Endodermal cell (in vitro differentiated cells): ENCODE results near the gene RNU1-3. TPM values are rescaled to one million over a fixed set of nuclear protein-coding genes. Genes with fewer than 3 reads are reported as not detected.
"Not testable (repeated sequence)": the region's sequence is repeated elsewhere in the genome, so short reads cannot be mapped to it uniquely, and the experiment has no call there.

Source experiments
- DNase-seq: peaks from one replicate; pipeline ENCODE4 v3.0.0-alpha.2; 2017
- H3K27ac ChIP-seq: 2 replicates; pipeline ENCODE4 v1.5.1; 2013; ENCODE audit warnings: mild to moderate bottlenecking, low read depth, low read length, moderate library complexity
- H3K27me3 ChIP-seq: 2 replicates; pipeline ENCODE4 v1.6.1; 2013; ENCODE audit warnings: mild to moderate bottlenecking, low read length, moderate library complexity; ENCODE audit not compliant: insufficient read depth, control insufficient read depth, poor library complexity, severe bottlenecking
- H3K36me3 ChIP-seq: 2 replicates; pipeline ENCODE4 v1.7.0; 2013; ENCODE audit warnings: mild to moderate bottlenecking, low read length, moderate library complexity; ENCODE audit not compliant: control insufficient read depth, insufficient read depth
- H3K4me1 ChIP-seq: one replicate; pipeline ENCODE4 v1.7.0; 2013; ENCODE audit warnings: low read length; ENCODE audit not compliant: control insufficient read depth, insufficient read depth
- H3K4me3 ChIP-seq: 2 replicates; pipeline ENCODE4 v1.5.1; 2013; ENCODE audit warnings: mild to moderate bottlenecking, low read length, moderate library complexity
- H3K9ac ChIP-seq: 2 replicates; pipeline ENCODE4 v1.6.1; 2013; ENCODE audit warnings: mild to moderate bottlenecking, low read length, moderate library complexity; ENCODE audit not compliant: poor library complexity, severe bottlenecking; ENCODE audit errors: extremely low read depth
- H3K9me3 ChIP-seq: 2 replicates; pipeline ENCODE4 v1.6.1; 2013; ENCODE audit warnings: mild to moderate bottlenecking, low read length, moderate library complexity; ENCODE audit not compliant: control insufficient read depth
- H3K27ac Mint-ChIP-seq: 2 replicates; pipeline ENCODE4 v1.8.0; 2020; ENCODE audit warnings: mixed read lengths
- H3K27me3 Mint-ChIP-seq: 2 replicates; pipeline ENCODE4 v1.8.0; 2021; ENCODE audit warnings: mild to moderate bottlenecking, mixed read lengths; ENCODE audit not compliant: insufficient read depth
- H3K36me3 Mint-ChIP-seq: 2 replicates; pipeline ENCODE4 v1.8.0; 2020; ENCODE audit warnings: low read depth, mixed read lengths
- H3K4me1 Mint-ChIP-seq: 2 replicates; pipeline ENCODE4 v1.8.0; 2020; ENCODE audit warnings: mixed read lengths
- H3K4me3 Mint-ChIP-seq: 2 replicates; pipeline ENCODE4 v1.8.0; 2020; ENCODE audit warnings: mild to moderate bottlenecking, moderate library complexity, mixed read lengths
- H3K9me3 Mint-ChIP-seq: 2 replicates; pipeline ENCODE4 v1.8.0; 2020; ENCODE audit warnings: mild to moderate bottlenecking, mixed read lengths
- CTCF ChIP-seq: fragments of 200-600 bp; sonication (generic); conservative IDR thresholded peaks from 2 replicates; pipeline ENCODE4 v1.5.0; 2021; ENCODE audit warnings: antibody characterized with exemption, mild to moderate bottlenecking
- WGBS, 2 experiments: methylation state at CpG; one replicate each; pipeline versions ENCODE4 v1.1.5 to v1.1.7; 2013; ENCODE audit warnings: missing lambda C conversion rate in 2 of 2, mixed read lengths in 1 of 2; ENCODE audit not compliant: insufficient coverage in 1 of 2, insufficient read length in 1 of 2; 5-methylcytosine and 5-hydroxymethylcytosine counted together
- total RNA-seq, 2 donors: library from RNA; stranded (reverse); fragmentation: NEBNext Ultra II Directional in 1 of 2; extraction: Animal tissue kit (Norgen Biotek cat#: 25700) in 1 of 2; gene quantifications; 2 replicates in 1 of 2; 3 replicates in 1 of 2; pipeline ENCODE4 v1.2.1, GENCODE V29; 2021

Gene RNU1-3
- total RNA-seq, 2 donors from 2014 or later: 2,483 to 3,611 TPM

- H3K4me1 Mint-ChIP-seq, H3K27ac Mint-ChIP-seq, H3K9me3 ChIP-seq, DNase-seq, H3K4me1 ChIP-seq, H3K27me3 Mint-ChIP-seq, H3K36me3 ChIP-seq, H3K4me3 Mint-ChIP-seq, H3K4me3 ChIP-seq, H3K27ac ChIP-seq, H3K9ac ChIP-seq, H3K36me3 Mint-ChIP-seq, H3K9me3 Mint-ChIP-seq: not testable (repeated sequence)
- peaks cover 14% of the 10 kb centered on the region for H3K27me3 ChIP-seq
- TF ChIP-seq CTCF: peak; percentile 27
- 100% methylated on average over 5 of the region's 13 CpGs; no CpG with 5 or more reads in 1 of the 2 experiments for WGBS, 2 experiments
Observed at GRCh38 chr1:16690971-16691682, 24.4 kb upstream of the RNU1-3 start.

- not testable (repeated sequence) for H3K4me1 Mint-ChIP-seq, H3K27me3 ChIP-seq, H3K9ac ChIP-seq, H3K27ac Mint-ChIP-seq, H3K4me3 ChIP-seq, H3K4me3 Mint-ChIP-seq, H3K27ac ChIP-seq, H3K27me3 Mint-ChIP-seq, H3K9me3 ChIP-seq, H3K4me1 ChIP-seq, H3K9me3 Mint-ChIP-seq, H3K36me3 ChIP-seq, H3K36me3 Mint-ChIP-seq
- 76 to 79% methylated on average over 6 to 12 of the region's 13 CpGs for WGBS, 2 experiments
- DNase-seq: peak; percentile 47
Observed at GRCh38 chr1:16687132-16687800, 20.5 kb upstream of the RNU1-3 start.

DNA sequence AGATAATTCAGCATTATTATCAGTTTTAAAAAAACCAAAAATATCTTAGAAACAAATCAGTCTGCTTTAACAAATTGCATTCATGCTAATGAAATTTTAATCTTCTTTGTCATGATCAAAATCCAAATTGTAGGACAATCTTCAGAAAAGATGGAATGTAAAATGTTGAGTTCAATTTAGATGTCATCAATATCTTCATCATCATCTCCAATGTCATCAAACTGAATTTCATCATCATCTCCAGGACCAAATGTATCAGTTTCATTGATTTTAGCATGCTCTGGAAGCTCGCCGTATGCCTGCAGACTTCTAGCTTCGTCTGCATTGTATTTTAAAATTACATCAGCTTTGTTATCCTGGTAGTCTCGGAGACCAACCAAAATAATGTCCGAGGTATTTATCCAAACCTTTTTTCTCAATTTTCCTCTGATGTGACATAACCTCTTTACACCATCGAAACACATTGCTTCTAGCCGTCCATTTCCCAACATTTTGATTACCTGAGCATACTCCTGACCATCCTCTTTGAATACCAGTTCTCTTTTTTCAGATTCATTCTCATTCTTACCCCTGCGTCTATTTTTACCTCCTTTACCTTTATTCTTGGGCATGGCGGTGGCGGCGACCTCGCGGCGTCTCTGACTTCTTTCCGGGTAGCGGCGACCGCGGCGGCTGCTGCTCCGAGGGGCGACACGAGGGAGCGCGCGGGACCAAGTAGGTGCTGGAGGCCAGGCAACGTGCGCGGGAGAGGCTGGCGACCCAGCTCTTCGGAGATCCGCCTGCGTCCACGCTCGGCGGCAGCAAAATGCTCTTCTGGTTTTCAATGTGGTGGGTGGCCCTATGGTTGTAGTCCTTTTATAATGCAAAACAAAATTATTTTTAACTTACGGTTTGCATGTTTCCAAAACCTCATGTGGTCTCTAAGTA lies 19.0 kb upstream of the RNU1-3 start:
- H3K27ac ChIP-seq, H3K9ac ChIP-seq, H3K9me3 ChIP-seq, H3K36me3 Mint-ChIP-seq, H3K9me3 Mint-ChIP-seq, H3K4me1 Mint-ChIP-seq, H3K36me3 ChIP-seq, H3K4me3 ChIP-seq, H3K27me3 Mint-ChIP-seq, H3K27me3 ChIP-seq, H3K4me1 ChIP-seq: not testable (repeated sequence)
- Mint-ChIP-seq H3K4me3 (peak overlapping the region; percentile 36), H3K27ac (peak overlapping the region; percentile 3)
- 68 to 80% methylated on average over 7 to 27 of the region's 37 CpGs for WGBS, 2 experiments
- peak; percentile 7 for DNase-seq
